SK-N-SH (cell line): Measurements from ENCODE around the gene TFPI2. TPM values are rescaled to one million over a fixed set of nuclear protein-coding genes. Genes with fewer than 3 reads are reported as not detected.

Experiments
- CTCF ChIA-PET: fragments of 300-600, 350-600 bp; formaldehyde crosslinking; extraction: SDS; loops from one replicate; lab custom pipeline; 2021; lab: Yijun Ruan, JAX
- POLR2A ChIA-PET: fragments of 350-600 bp; sonication (Branson Sonifier 250); formaldehyde crosslinking; extraction: SDS; loops from one replicate; lab custom pipeline; 2020; ENCODE audit warnings: antibody characterized with exemption, inconsistent platforms; lab: Yijun Ruan, JAX
- DNase-seq: peaks from one replicate; pipeline ENCODE4 v3.0.0; 2012
- H2AFZ ChIP-seq: fragments of 200-600 bp; sonication (generic); 2 replicates; pipeline ENCODE4 v1.8.1; 2016; ENCODE audit warnings: antibody characterized with exemption, mild to moderate bottlenecking, low read depth
- H3F3A ChIP-seq: fragments of 200-600 bp; sonication (generic); replicated peaks from 2 replicates; pipeline ENCODE3; 2016; ENCODE audit warnings: antibody characterized with exemption, mild to moderate bottlenecking; ENCODE audit not compliant: insufficient read depth
- H3K27ac ChIP-seq, 2 experiments: fragments of 200-500 bp in 1 of 2; fragments of 200-600 bp in 1 of 2; sonication (Bioruptor generic) in 1 of 2; sonication (generic), shearing (Covaris generic) in 1 of 2; 2 replicates each; pipeline versions ENCODE4 v1.5.1 to v1.6.1; 2014 to 2016; ENCODE audit warnings: low read depth in 2 of 2, inconsistent platforms in 1 of 2, low read length in 1 of 2, mild to moderate bottlenecking in 1 of 2, mixed read lengths in 1 of 2
- H3K27me3 ChIP-seq: fragments of 200-600 bp; sonication (generic), shearing (Covaris generic); 2 replicates; pipeline ENCODE4 v1.6.1; 2016; ENCODE audit warnings: mixed run types; ENCODE audit not compliant: insufficient read depth
- H3K36me3 ChIP-seq, 2 experiments: fragments of 200-500 bp in 1 of 2; fragments of 200-600 bp in 1 of 2; sonication (Bioruptor generic) in 1 of 2; sonication (generic) in 1 of 2; replicated peaks in 1 of 2; 2 replicates each; pipeline versions ENCODE3 to v1.5.1; 2014 to 2016; ENCODE audit warnings: low read length in 1 of 2, mild to moderate bottlenecking in 1 of 2; ENCODE audit not compliant: insufficient read depth in 2 of 2, control insufficient read depth in 1 of 2
- H3K4me1 ChIP-seq, 2 experiments: fragments of 200-500 bp in 1 of 2; fragments of 200-600 bp in 1 of 2; sonication (Bioruptor generic) in 1 of 2; sonication (generic), shearing (Covaris generic) in 1 of 2; 2 replicates each; pipeline versions ENCODE4 v1.5.1 to v1.6.1; 2014 to 2016; ENCODE audit warnings: low read depth in 1 of 2, low read length in 1 of 2, mixed run types in 1 of 2; ENCODE audit not compliant: insufficient read depth in 2 of 2, control insufficient read depth in 1 of 2
- H3K4me2 ChIP-seq: fragments of 200-600 bp; sonication (generic), shearing (Covaris generic); 2 replicates; pipeline ENCODE4 v1.6.1; 2017; ENCODE audit warnings: mixed run types
- H3K4me3 ChIP-seq, 2 experiments: fragments of 200-500 bp in 1 of 2; fragments of 200-600 bp in 1 of 2; sonication (Bioruptor generic) in 1 of 2; sonication (generic), shearing (Covaris generic) in 1 of 2; 2 replicates each; pipeline versions ENCODE4 v1.5.1 to v1.8.1; 2014 to 2016; ENCODE audit warnings: low read depth in 2 of 2, inconsistent platforms in 1 of 2, low read length in 1 of 2, mild to moderate bottlenecking in 1 of 2, mixed read lengths in 1 of 2, moderate library complexity in 1 of 2
- H3K79me2 ChIP-seq: fragments of 200-600 bp; sonication (generic); 2 replicates; pipeline ENCODE4 v1.8.1; 2017; ENCODE audit warnings: mild to moderate bottlenecking; ENCODE audit not compliant: insufficient read depth
- H3K9ac ChIP-seq: fragments of 200-600 bp; sonication (generic); 2 replicates; pipeline ENCODE4 v1.6.1; 2017; ENCODE audit warnings: mixed run types
- H3K9me2 ChIP-seq: fragments of 200-600 bp; sonication (generic); 2 replicates; pipeline ENCODE4 v1.6.1; 2017; ENCODE audit warnings: mixed run types
- H3K9me3 ChIP-seq: fragments of 200-600 bp; sonication (generic); 2 replicates; pipeline ENCODE4 v1.6.1; 2017; ENCODE audit warnings: mixed run types, mild to moderate bottlenecking, moderate library complexity
- H4K20me1 ChIP-seq: fragments of 200-600 bp; sonication (generic); 2 replicates; pipeline ENCODE4 v1.6.1; 2017; ENCODE audit warnings: mild to moderate bottlenecking, mixed run types; ENCODE audit not compliant: insufficient read depth
- CHD2 ChIP-seq: fragments of 150-350 bp; IDR thresholded peaks from 2 replicates; pipeline ENCODE4 v1.6.1; 2018; ENCODE audit warnings: low read length; ENCODE audit not compliant: partially characterized antibody
- ELF1 ChIP-seq: IDR thresholded peaks from 2 replicates; pipeline ENCODE4 v1.4.0; 2012
- EP300 ChIP-seq, 2 experiments: IDR thresholded peaks; 2 replicates each; pipeline versions ENCODE4 v1.4.0 to v1.6.1; 2012; ENCODE audit warnings: borderline replicate concordance in 1 of 2, low read depth in 1 of 2, low read length in 1 of 2
- FOXJ3 ChIP-seq: sonication (generic); formaldehyde crosslinking; IDR thresholded peaks from 2 replicates; pipeline ENCODE4 v1.5.1; 2020; ENCODE audit warnings: mild to moderate bottlenecking, missing genetic modification reagents
- FOXM1 ChIP-seq: IDR thresholded peaks from 2 replicates; pipeline ENCODE4 v1.4.0; 2012; ENCODE audit warnings: low read depth, mild to moderate bottlenecking
- GABPA ChIP-seq: IDR thresholded peaks from 2 replicates; pipeline ENCODE4 v1.4.0; 2012; ENCODE audit warnings: low read depth, mild to moderate bottlenecking
- IRF3 ChIP-seq: fragments of 150-350 bp; IDR thresholded peaks from 2 replicates; pipeline ENCODE4 v1.6.1; 2016; ENCODE audit warnings: mild to moderate bottlenecking, low read depth, low read length
- NRF1 ChIP-seq: IDR thresholded peaks from 2 replicates; pipeline ENCODE4 v1.6.1; 2012; ENCODE audit warnings: low read depth, mild to moderate bottlenecking, low read length
- REST ChIP-seq: IDR thresholded peaks from 2 replicates; pipeline ENCODE4 v1.6.1; 2012; ENCODE audit warnings: mild to moderate bottlenecking, low read depth, low read length, moderate library complexity
- SIN3A ChIP-seq: IDR thresholded peaks from 2 replicates; pipeline ENCODE4 v1.6.1; 2012; ENCODE audit warnings: low read depth, mild to moderate bottlenecking, low read length, moderate library complexity, borderline replicate concordance
- TCF12 ChIP-seq: IDR thresholded peaks from 2 replicates; pipeline ENCODE4 v1.4.0; 2012
- WGBS: methylation state at CpG from one replicate; pipeline ENCODE4 v1.1.6; 2017; ENCODE audit warnings: low lambda C conversion rate; 5-methylcytosine and 5-hydroxymethylcytosine counted together
- polyA plus RNA-seq, 3 experiments: library from polyadenylated mRNA; depleted of rRNA; stranded (reverse); fragments of >200 nt; gene quantifications; 2 replicates each; pipeline ENCODE4 v1.2.3, GENCODE V29; 2012
- TF ChIP-seq, protein P1 (sequence below): fragments of 200-600 bp; sonication (generic); IDR thresholded peaks from 2 replicates; pipeline ENCODE4 v1.6.1; 2017; ENCODE audit warnings: antibody characterized with exemption, mild to moderate bottlenecking, moderate library complexity
- TF ChIP-seq, protein P2 (sequence below): IDR thresholded peaks from 2 replicates; pipeline ENCODE4; 2012
- TF ChIP-seq, protein P3 (sequence below): fragments of 150-350 bp; IDR thresholded peaks from 2 replicates; pipeline ENCODE4 v1.6.1; 2017; ENCODE audit warnings: antibody characterized with exemption, low read length, low read depth, borderline replicate concordance

TFPI2 gene
- polyA plus RNA-seq, 1 of the 3 experiments (the other 2 are of a cell fraction) = 17.7 TPM

GRCh38 chr7:93856323-93856722 is 34.2 kb downstream of the TFPI2 start:
- no peaks in the 10 kb centered on the region for H3K79me2 ChIP-seq
- CTCF ChIA-PET = no interaction called here
- H3K9me2 ChIP-seq = peaks cover 3% of the 10 kb centered on the region; the same call in 1 of the 2 replicates

GRCh38 chr7:93855797-93856196 is 34.8 kb downstream of the TFPI2 start:
- H2AFZ ChIP-seq = no peak overlapping the region
- H3K27ac ChIP-seq = no peak overlapping the region
- no peak overlapping the region for H3K9ac ChIP-seq
- CTCF ChIA-PET = no interaction called here
- peaks cover 3% of the 10 kb centered on the region; the same call in 1 of the 2 replicates for H3K9me2 ChIP-seq
- no peaks in the 10 kb centered on the region for H3K79me2 ChIP-seq
- no peaks in the 10 kb centered on the region for H3K9me3 ChIP-seq
- H3K4me3 ChIP-seq = no peak overlapping the region
- 85% methylated on average over 1 of the region's 1 CpG for WGBS
- no peaks in the 10 kb centered on the region for H4K20me1 ChIP-seq
- no peaks in the 10 kb centered on the region for H3K36me3 ChIP-seq
- POLR2A ChIA-PET = no interaction called here
- H3F3A ChIP-seq = no peaks in the 10 kb centered on the region
- no peaks in the 10 kb centered on the region for H3K27me3 ChIP-seq
- DNase-seq = no peak
- H3K4me2 ChIP-seq = no peak overlapping the region
- peaks cover 0 to 4% of the 10 kb centered on the region in 2 experiments; a peak in 2 of 4 replicates for H3K4me1 ChIP-seq
- TF ChIP-seq, protein P1, sequence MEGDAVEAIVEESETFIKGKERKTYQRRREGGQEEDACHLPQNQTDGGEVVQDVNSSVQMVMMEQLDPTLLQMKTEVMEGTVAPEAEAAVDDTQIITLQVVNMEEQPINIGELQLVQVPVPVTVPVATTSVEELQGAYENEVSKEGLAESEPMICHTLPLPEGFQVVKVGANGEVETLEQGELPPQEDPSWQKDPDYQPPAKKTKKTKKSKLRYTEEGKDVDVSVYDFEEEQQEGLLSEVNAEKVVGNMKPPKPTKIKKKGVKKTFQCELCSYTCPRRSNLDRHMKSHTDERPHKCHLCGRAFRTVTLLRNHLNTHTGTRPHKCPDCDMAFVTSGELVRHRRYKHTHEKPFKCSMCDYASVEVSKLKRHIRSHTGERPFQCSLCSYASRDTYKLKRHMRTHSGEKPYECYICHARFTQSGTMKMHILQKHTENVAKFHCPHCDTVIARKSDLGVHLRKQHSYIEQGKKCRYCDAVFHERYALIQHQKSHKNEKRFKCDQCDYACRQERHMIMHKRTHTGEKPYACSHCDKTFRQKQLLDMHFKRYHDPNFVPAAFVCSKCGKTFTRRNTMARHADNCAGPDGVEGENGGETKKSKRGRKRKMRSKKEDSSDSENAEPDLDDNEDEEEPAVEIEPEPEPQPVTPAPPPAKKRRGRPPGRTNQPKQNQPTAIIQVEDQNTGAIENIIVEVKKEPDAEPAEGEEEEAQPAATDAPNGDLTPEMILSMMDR = no peak
- TF ChIP-seq ELF1 (no peak), TCF12 (no peak), FOXM1 (no peak), NRF1 (no peak), EP300 (IDR thresholded peaks at IDR 0.05; ENCODE audit: borderline replicate concordance in 1 of 2, low read depth in 1 of 2, low read length in 1 of 2) (no peak), REST (no peak), GABPA (no peak), CHD2 (no peak), FOXJ3 (CRISPR knock-in tag) (no peak)
- TF ChIP-seq, protein P2, sequence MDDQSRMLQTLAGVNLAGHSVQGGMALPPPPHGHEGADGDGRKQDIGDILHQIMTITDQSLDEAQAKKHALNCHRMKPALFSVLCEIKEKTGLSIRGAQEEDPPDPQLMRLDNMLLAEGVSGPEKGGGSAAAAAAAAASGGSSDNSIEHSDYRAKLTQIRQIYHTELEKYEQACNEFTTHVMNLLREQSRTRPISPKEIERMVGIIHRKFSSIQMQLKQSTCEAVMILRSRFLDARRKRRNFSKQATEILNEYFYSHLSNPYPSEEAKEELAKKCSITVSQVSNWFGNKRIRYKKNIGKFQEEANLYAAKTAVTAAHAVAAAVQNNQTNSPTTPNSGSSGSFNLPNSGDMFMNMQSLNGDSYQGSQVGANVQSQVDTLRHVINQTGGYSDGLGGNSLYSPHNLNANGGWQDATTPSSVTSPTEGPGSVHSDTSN = no peak
- TF ChIP-seq, protein P3, sequence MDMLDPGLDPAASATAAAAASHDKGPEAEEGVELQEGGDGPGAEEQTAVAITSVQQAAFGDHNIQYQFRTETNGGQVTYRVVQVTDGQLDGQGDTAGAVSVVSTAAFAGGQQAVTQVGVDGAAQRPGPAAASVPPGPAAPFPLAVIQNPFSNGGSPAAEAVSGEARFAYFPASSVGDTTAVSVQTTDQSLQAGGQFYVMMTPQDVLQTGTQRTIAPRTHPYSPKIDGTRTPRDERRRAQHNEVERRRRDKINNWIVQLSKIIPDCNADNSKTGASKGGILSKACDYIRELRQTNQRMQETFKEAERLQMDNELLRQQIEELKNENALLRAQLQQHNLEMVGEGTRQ = no peak

More at GRCh38 chr7:93856323-93856722, 34.2 kb downstream of the TFPI2 start:
- Histone ChIP-seq H3K4me3 (no peak overlapping the region), H3K27me3 (no peaks in the 10 kb centered on the region), H4K20me1 (no peaks in the 10 kb centered on the region), H3K36me3 (no peaks in the 10 kb centered on the region), H3K9me3 (no peaks in the 10 kb centered on the region), H3F3A (no peaks in the 10 kb centered on the region), H3K4me2 (no peak overlapping the region), H3K9ac (no peak overlapping the region), H2AFZ (no peak overlapping the region; the same call in 1 of the 2 replicates), H3K27ac (no peak overlapping the region), H3K4me1 (peaks cover 0 to 4% of the 10 kb centered on the region in 2 experiments; a peak in 2 of 4 replicates)
- no peak for TF ChIP-seq IRF3
- peak; percentile 21; the same call in 1 of the 2 replicates for TF ChIP-seq TCF12
- no peak for TF ChIP-seq SIN3A
- TF ChIP-seq CHD2 = no peak
- TF ChIP-seq, protein P2 = peak; percentile 58
- DNase-seq = no peak
- POLR2A ChIA-PET = no interaction called here
